A673 (cell line): ENCODE results near the gene CABLES2. TPM values are rescaled to one million over a fixed set of nuclear protein-coding genes. Genes with fewer than 3 reads are reported as not detected.

Experiments
- BruUV-seq: library from RNA; stranded (reverse); fragments of 400-500 nt; replicated peaks from 2 replicates; lab custom pipeline; 2021; lab: Mats Ljungman, UMichigan
- CTCF ChIA-PET: fragments of 300-600 bp; sonication (Branson Sonifier 250); formaldehyde crosslinking; loops from one replicate; lab custom pipeline; 2022; ENCODE audit warnings: antibody characterized with exemption; lab: Charles Lee
- POLR2A ChIA-PET: fragments of 300-600 bp; sonication (Branson Sonifier 250); formaldehyde crosslinking; loops from one replicate; lab custom pipeline; 2022; ENCODE audit warnings: antibody characterized with exemption; ENCODE audit not compliant: low non-redundant PET; lab: Charles Lee
- DNase-seq: peaks from one replicate; pipeline ENCODE4 v3.0.0-alpha.2; 2015; ENCODE audit warnings: low spot score
- H3K27ac ChIP-seq: fragments of 200-600 bp; sonication (generic); 2 replicates; pipeline ENCODE4 v1.5.1; 2016; ENCODE audit warnings: mixed run types, low read depth, mild to moderate bottlenecking, mixed read lengths, antibody characterized with exemption, low read length; ENCODE audit not compliant: poor library complexity, severe bottlenecking
- H3K27me3 ChIP-seq: fragments of 200-600 bp; sonication (generic); replicated peaks from 2 replicates; pipeline ENCODE4 v1.6.1; 2017; ENCODE audit warnings: mixed run types, low read depth, mild to moderate bottlenecking, mixed read lengths, antibody characterized with exemption, low read length; ENCODE audit not compliant: insufficient read depth, poor library complexity
- H3K36me3 ChIP-seq: fragments of 200-600 bp; sonication (generic); 2 replicates; pipeline ENCODE4 v1.6.1; 2016; ENCODE audit warnings: mixed run types, mild to moderate bottlenecking, mixed read lengths, antibody characterized with exemption, low read length; ENCODE audit not compliant: insufficient read depth, poor library complexity, severe bottlenecking
- H3K4me1 ChIP-seq: fragments of 200-600 bp; sonication (generic); 2 replicates; pipeline ENCODE4 v1.6.1; 2017; ENCODE audit warnings: mixed run types, mild to moderate bottlenecking, mixed read lengths, antibody characterized with exemption, low read length; ENCODE audit not compliant: insufficient read depth, poor library complexity, severe bottlenecking
- H3K4me3 ChIP-seq: fragments of 200-600 bp; sonication (generic); 2 replicates; pipeline ENCODE4 v1.5.1; 2016; ENCODE audit warnings: low read depth, mixed run types, mild to moderate bottlenecking, mixed read lengths, low read length; ENCODE audit not compliant: poor library complexity, severe bottlenecking
- H3K9me3 ChIP-seq: fragments of 200-600 bp; sonication (generic); 2 replicates; pipeline ENCODE4 v1.6.1; 2016; ENCODE audit warnings: mixed run types, low read depth, mild to moderate bottlenecking, mixed read lengths, antibody characterized with exemption, low read length; ENCODE audit not compliant: poor library complexity, severe bottlenecking
- CTCF ChIP-seq: fragments of 300-800, 200-600 bp; sonication (generic); conservative IDR thresholded peaks from 2 replicates; pipeline ENCODE4 v1.5.1; 2017; ENCODE audit warnings: low read depth, mild to moderate bottlenecking, antibody characterized with exemption, low read length, moderate library complexity, mixed read lengths
- EZH2 ChIP-seq: fragments of 200-600 bp; sonication (generic); IDR thresholded peaks from 2 replicates; pipeline ENCODE4 v1.6.1; 2017; ENCODE audit warnings: borderline replicate concordance, low read depth, mild to moderate bottlenecking, mixed read lengths, antibody characterized with exemption, low read length; ENCODE audit not compliant: poor library complexity, severe bottlenecking
- intact Hi-C: fragments of 100-400 bp; cut with micrococcal nuclease; formaldehyde crosslinking; loops from one replicate; pipeline ENCODE4 v1.10.0; 2022; ENCODE audit not compliant: unreplicated experiment
- total RNA-seq: library from RNA; stranded (reverse); gene quantifications from 2 replicates; pipeline ENCODE4 v1.2.3, GENCODE V29; 2021

CABLES2 gene
- total RNA-seq, 1 experiment from 2014 or later: 11.8 TPM

- BruUV-seq: no TSS peak
- H3K36me3 ChIP-seq: no peaks in the 10 kb centered on the region
- H3K27ac ChIP-seq: no peak overlapping the region
- intact Hi-C loops: no loop called here
- peaks cover 23% of the 10 kb centered on the region for H3K27me3 ChIP-seq
- no peak overlapping the region for H3K4me3 ChIP-seq
- peaks cover 29% of the 10 kb centered on the region for H3K4me1 ChIP-seq
- H3K9me3 ChIP-seq: no peaks in the 10 kb centered on the region
- TF ChIP-seq EZH2 (peak; percentile 49), CTCF (no peak)
- no peak for DNase-seq
- ChIA-PET CTCF (interaction anchor here (1.2 kb wide), 1 partner anchor 14 kb away, joined by 4 read pairs; no protein-coding TSS in a partner anchor), POLR2A (no interaction called here)
These were observed 38.6 kb downstream of the CABLES2 start for GRCh38 chr20:62368392-62368975.

GRCh38 chr20:62367633-62368391 lies 39.3 kb downstream of the CABLES2 start:
- intact Hi-C loops: no loop called here
- no TSS peak for BruUV-seq
- POLR2A ChIA-PET: no interaction called here
- no peak for DNase-seq
- Histone ChIP-seq H3K4me3 (peak overlapping the region; percentile 28), H3K27ac (no peak overlapping the region), H3K4me1 (peaks cover 29% of the 10 kb centered on the region), H3K27me3 (peaks cover 23% of the 10 kb centered on the region), H3K36me3 (no peaks in the 10 kb centered on the region), H3K9me3 (no peaks in the 10 kb centered on the region)
- CTCF ChIA-PET: no interaction called here
- TF ChIP-seq EZH2 (no peak), CTCF (no peak)

GRCh38 chr20:62367136-62367632 lies 39.9 kb downstream of the CABLES2 start, which contains the start of gene LAMA5:
LAMA5 (minus strand) TSS chr20:62367312; CDS start chr20:62367245, 67 bp downstream.
- Histone ChIP-seq H3K27ac (no peak within 1 kb of the TSS), H3K27me3 (peaks cover 23% of the 10 kb centered on the region), H3K36me3 (no peaks in the 10 kb centered on the region), H3K4me1 (peaks cover 29% of the 10 kb centered on the region), H3K4me3 (peak within 1 kb of the TSS; percentile 58), H3K9me3 (no peaks in the 10 kb centered on the region)
- no TSS peak for BruUV-seq
- TF ChIP-seq CTCF: no peak
- no peak for TF ChIP-seq EZH2
- ChIA-PET POLR2A (no interaction called here), CTCF (interaction anchor here (0.9 kb wide), 1 partner anchor 20 kb away, joined by 3 read pairs; the partner anchor contains the start of gene RPS21)
- intact Hi-C loops: no loop called here
- no peak for DNase-seq
